Lung (tissue), 12 donors: Measurements from ENCODE around the gene HIBCH. TPM values are rescaled to one million over a fixed set of nuclear protein-coding genes. Genes with fewer than 3 reads are reported as not detected.

ENCODE experiments used
- ATAC-seq: fragments of 200-7000 bp; cut with Tn5 transposase; one replicate; pipeline ENCODE4 v1.9.1; 2020; ENCODE audit warnings: moderate number of reproducible peaks; ENCODE audit not compliant: insufficient read depth, low FRiP score
- DNase-seq, 3 donors: peaks; one replicate each; pipeline ENCODE4 v3.0.0-alpha.2; 2013 to 2017
- H3K27ac ChIP-seq, 2 donors: one replicate each; pipeline ENCODE4 v1.5.1; 2013; ENCODE audit warnings: mild to moderate bottlenecking in 2 of 2, moderate library complexity in 2 of 2, control low read depth in 1 of 2, inconsistent platforms in 1 of 2, low read depth in 1 of 2, low read length in 1 of 2
- H3K27me3 ChIP-seq, 3 donors: one replicate each; pipeline ENCODE4 v1.5.1; 2013; ENCODE audit warnings: low read length in 2 of 3; ENCODE audit not compliant: control insufficient read depth in 3 of 3, insufficient read depth in 3 of 3
- H3K36me3 ChIP-seq, 4 donors: one replicate each; pipeline ENCODE4 v1.5.1; 2013; ENCODE audit warnings: low read length in 4 of 4, mild to moderate bottlenecking in 1 of 4, moderate library complexity in 1 of 4; ENCODE audit not compliant: control insufficient read depth in 4 of 4, insufficient read depth in 4 of 4
- H3K4me1 ChIP-seq, 5 donors: one replicate each; pipeline ENCODE4 v1.5.1; 2013; ENCODE audit warnings: low read length in 5 of 5, mild to moderate bottlenecking in 2 of 5, moderate library complexity in 1 of 5; ENCODE audit not compliant: control insufficient read depth in 5 of 5, insufficient read depth in 5 of 5
- H3K4me3 ChIP-seq: one replicate; pipeline ENCODE4 v1.5.1; 2013; ENCODE audit warnings: mild to moderate bottlenecking, control low read depth, moderate library complexity
- H3K9ac ChIP-seq, 2 donors: one replicate each; pipeline ENCODE4 v1.5.1; 2013; ENCODE audit warnings: low read length in 2 of 2, control low read depth in 1 of 2; ENCODE audit not compliant: insufficient read depth in 1 of 2
- H3K9me3 ChIP-seq, 4 donors: one replicate each; pipeline ENCODE4 v1.5.1; 2013; ENCODE audit warnings: low read length in 3 of 4, mild to moderate bottlenecking in 1 of 4, moderate library complexity in 1 of 4; ENCODE audit not compliant: control insufficient read depth in 4 of 4, insufficient read depth in 3 of 4
- CTCF ChIP-seq: IDR thresholded peaks from 2 replicates; pipeline ENCODE4 v1.5.1; 2012; ENCODE audit warnings: mild to moderate bottlenecking; ENCODE audit errors: control extremely low read depth, extremely low read depth
- WGBS, 2 donors: extraction: QIAGEN DNeasy Blood & Tissue Kit; methylation state at CpG; one replicate each; pipeline ENCODE4 v1.1.7; 2013; 5-methylcytosine and 5-hydroxymethylcytosine counted together
- polyA plus RNA-seq, 2 donors: library from polyadenylated mRNA; stranded (reverse); fragments of 200-250 nt; gene quantifications; one replicate each; pipeline ENCODE4 v1.2.1, GENCODE V29; 2013
- total RNA-seq, 2 donors: library from RNA; depleted of rRNA in 1 of 2; stranded (reverse); fragments of >200 nt in 1 of 2; gene quantifications; one replicate each; pipeline ENCODE4 v1.2.1, GENCODE V29; 2014 to 2021
- donor health status: control.
- donor health status: control.
- donor health status: Bipolar disorder and iron deficiency.
- donor health status: healthy.
- donor health status: DM: yes; HTN: yes; CAD: no.

Gene HIBCH
- total and polyA plus RNA-seq, 4 donors = 14.2 to 50.0 (median 17.9) TPM

DNA sequence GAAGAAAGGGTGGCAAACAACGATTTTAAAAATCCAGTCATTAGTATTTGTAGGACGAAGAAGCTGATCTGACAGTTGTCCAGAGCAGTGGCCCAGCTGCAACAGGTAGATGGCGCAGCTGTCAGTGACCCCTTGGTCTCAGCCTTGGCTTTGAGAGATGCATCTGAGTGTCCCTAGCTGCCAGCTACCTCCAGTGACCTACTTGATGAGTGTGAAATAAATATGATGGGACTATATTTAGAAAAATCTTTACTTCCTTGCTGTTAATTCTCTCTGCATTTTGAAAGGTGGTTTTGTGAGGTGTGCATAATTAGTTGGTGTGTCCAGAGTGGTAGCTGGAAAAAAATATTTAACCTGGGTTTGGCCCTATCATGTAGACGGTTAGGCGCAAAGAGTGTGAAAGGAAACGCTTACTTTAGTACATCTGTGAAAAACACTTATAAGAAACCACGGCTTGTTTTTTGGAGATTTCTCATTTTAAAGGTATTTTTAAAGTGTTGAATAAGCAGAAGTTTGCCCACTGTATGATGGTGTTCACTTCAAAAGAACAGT lies 24.7 kb upstream of the HIBCH start:
- DNase-seq = peak in 2 of 3 donors; percentile 24 to 60
- Histone ChIP-seq H3K27me3 (no peaks in the 10 kb centered on the region), H3K9ac (peak overlapping the region; percentile 16 to 80), H3K36me3 (no peaks in the 10 kb centered on the region), H3K4me3 (peak overlapping the region; percentile 64), H3K27ac (peak overlapping the region; percentile 83 to 97), H3K9me3 (no peaks in the 10 kb centered on the region), H3K4me1 (peaks cover 0 to 8% (median 0%) of the 10 kb centered on the region in 5 donors)
- WGBS, 2 donors = 8 to 14% methylated on average over 7 of the region's 7 CpGs
- peak; percentile 28 for ATAC-seq
- peak; percentile 41 for TF ChIP-seq CTCF

- no peaks in the 10 kb centered on the region for H3K9me3 ChIP-seq
- 0 to 1% methylated on average over 63 to 99 of the region's 99 CpGs for WGBS, 2 donors
- ATAC-seq (peak; percentile 89), DNase-seq (peak; percentile 69 to 77 (median 71))
- peak within 1 kb of the TSS; percentile 83 to 97 for H3K27ac ChIP-seq
- TF ChIP-seq CTCF = no peak
- no peaks in the 10 kb centered on the region for H3K36me3 ChIP-seq
- peaks cover 0 to 8% (median 0%) of the 10 kb centered on the region in 5 donors for H3K4me1 ChIP-seq
- H3K9ac ChIP-seq = peak within 1 kb of the TSS; percentile 32 to 80
- peak within 1 kb of the TSS; percentile 64 for H3K4me3 ChIP-seq
- no peaks in the 10 kb centered on the region for H3K27me3 ChIP-seq
Observed at GRCh38 chr2:190343536-190344275, 24.1 kb upstream of the HIBCH start, which contains the start of gene INPP1. Gene INPP1 (plus strand): TSS chr2:190343589. CDS start chr2:190360103, 16,514 bp downstream.

GRCh38 chr2:190343089-190343535 lies 23.5 kb upstream of the HIBCH start:
- Histone ChIP-seq H3K36me3 (no peaks in the 10 kb centered on the region), H3K27ac (peak overlapping the region; percentile 83 to 97), H3K4me3 (peak overlapping the region; percentile 64), H3K9ac (peak overlapping the region in 1 of 2 donors; percentile 24), H3K27me3 (no peaks in the 10 kb centered on the region), H3K9me3 (no peaks in the 10 kb centered on the region), H3K4me1 (peaks cover 0 to 8% (median 0%) of the 10 kb centered on the region in 5 donors)
- DNase-seq (no peak), ATAC-seq (no peak)
- WGBS, 2 donors = 31 to 35% methylated on average over 10 of the region's 10 CpGs
- no peak for TF ChIP-seq CTCF
